HG02759 (cell line): ENCODE measurements around the gene NPAS3.
A peak's percentile ranks its signal among the peaks of the same experiment; 100 is the strongest.

Experiments used
- ATAC-seq: cut with Tn5 transposase; IDR thresholded peaks from one replicate; pipeline ENCODE4 v1.9.1; 2021; ENCODE audit warnings: mild to moderate bottlenecking, moderate library complexity; ENCODE audit not compliant: unreplicated experiment

The NPAS3 gene

DNA sequence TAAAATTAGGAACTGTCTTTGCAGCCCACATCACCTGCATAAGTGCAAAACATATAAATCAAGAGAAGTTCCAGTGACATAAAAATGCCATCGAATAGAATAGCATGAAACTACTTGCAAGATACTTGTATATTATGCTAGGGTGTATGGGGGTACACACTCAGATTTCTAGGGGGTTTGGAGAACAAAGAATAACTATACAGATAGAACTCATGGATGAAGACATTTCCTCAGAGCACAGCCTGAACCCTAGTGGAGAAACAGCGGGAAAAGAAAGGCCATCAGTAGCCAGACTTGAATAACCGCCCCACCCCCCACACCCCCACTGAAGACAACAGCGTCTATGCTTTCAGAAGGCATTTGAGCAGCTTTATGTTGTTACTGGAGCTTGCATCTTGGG, 425.8 kb downstream of the NPAS3 start:
- no peak for ATAC-seq

GRCh38 chr14:33369041-33369440, 430.4 kb downstream of the NPAS3 start:
- no peak for ATAC-seq

- ATAC-seq: peak; percentile 96
These were observed 431.3 kb downstream of the NPAS3 start for GRCh38 chr14:33369972-33370371.

DNA sequence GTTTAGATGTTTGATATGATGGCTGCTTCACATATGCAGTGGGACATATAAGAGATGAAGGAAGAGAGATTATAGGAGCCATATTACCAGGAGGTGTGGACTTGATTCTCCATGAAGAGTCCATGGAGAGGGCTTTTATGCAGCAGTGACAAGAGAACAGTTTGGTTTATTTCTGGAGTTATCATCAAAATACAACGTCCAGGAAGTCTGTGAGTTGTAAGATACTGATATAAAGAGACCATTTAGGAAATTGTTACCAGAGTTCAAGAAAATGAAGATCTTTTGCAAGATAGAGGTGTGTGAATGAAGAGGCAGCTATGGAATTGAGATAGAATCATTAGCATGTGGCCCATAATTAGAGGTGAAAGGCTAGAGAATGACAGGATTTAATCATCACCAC, 431.7 kb downstream of the NPAS3 start:
- ATAC-seq: peak; percentile 21

GRCh38 chr14:33375196-33375595, 436.5 kb downstream of the NPAS3 start:
- ATAC-seq: no peak

- no peak for ATAC-seq
These were observed 437.1 kb downstream of the NPAS3 start for GRCh38 chr14:33375786-33376185.

GRCh38 chr14:33376510-33376909, 437.8 kb downstream of the NPAS3 start:
- no peak for ATAC-seq

DNA sequence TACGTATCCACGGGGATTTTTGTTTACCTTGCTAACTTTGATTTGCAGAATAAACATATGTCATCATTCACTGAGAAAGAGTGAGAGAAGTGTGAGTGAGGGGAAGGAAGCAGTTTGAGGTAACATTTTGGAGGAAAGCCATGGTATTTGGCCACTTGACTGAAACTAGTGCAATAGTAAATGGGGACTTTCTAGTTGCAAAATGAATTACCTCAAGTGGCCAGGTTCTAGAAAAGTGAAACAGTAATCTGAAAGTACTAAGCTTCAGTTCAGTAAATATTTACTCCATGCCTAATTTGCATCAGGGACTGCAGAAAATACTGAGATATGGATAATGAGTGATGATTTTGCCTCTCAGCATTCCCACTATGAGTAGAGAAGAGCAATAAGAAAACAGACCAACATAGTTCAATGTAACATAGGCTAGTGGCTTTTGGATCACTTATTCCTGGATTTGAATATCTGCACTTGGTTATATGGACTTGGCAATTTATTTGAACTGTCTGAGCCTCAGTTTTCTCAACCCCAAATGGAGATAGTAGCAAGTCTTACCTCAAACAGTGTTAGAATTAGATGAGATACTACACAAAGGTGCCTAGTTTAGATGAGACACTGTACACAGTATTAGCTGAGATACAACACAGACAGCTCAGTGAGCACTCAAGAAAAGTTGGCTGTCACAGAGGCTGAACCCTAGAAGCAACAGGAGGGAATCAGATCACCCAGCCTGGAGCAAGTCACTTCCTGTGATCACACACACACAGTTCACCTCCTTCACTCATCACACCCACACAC, 439.1 kb downstream of the NPAS3 start:
- peak; percentile 86 for ATAC-seq

DNA sequence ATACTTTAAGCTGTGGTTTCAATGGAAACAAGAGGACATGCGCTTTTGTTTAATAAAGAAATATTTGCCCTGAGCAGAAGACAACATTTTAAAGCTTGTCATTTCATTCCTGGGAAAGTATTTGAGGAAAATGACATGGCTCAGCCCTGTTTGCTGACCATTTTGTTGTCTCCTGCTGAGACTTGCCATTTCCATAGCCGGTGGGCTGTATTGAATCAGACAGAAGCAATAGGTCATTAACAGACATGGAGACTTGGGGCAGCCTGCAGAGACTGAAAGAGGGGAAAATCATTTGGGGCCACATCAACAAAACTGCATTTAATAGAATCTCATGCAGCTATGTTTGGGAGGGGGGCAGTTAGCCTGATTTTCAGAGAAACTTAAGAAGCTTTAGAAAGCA, 443.0 kb downstream of the NPAS3 start:
- ATAC-seq: no peak

DNA sequence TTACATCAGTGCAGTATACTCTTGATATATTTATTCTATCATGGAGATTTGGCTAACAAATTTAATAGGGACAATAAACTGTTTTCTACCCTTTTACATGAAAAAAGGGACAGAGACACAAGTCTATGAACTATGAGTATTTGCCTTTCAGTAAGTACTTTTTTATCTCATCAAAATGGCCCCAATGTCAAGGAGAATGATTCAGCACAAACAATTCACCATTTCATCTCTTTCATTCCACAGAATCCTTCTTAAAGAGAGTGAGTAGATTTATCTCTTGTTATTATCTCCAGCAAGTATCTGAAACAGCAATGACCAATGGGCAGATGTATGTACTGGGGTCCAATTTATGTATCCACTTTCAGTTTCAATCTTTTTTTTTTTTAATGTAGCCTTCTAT, 447.5 kb downstream of the NPAS3 start:
- ATAC-seq: no peak

DNA sequence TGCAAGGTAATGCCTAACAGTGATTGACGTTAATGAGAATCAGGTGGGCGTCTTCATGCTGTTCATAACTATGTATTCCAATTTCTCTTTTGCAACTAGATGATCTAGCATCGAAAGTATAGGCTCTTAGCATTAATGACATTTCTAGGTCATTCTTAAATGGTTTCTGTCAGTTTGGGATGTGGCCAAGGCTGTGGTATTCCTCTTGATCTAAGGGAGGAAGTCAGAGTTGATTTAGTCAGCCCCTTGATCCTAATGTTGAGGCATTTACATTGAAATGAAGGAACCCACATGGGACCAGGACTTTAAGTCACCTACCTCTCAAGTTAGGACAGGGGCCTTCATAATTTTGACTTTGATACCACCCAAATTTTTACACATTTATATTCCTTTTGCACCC, 448.1 kb downstream of the NPAS3 start:
- no peak for ATAC-seq

DNA sequence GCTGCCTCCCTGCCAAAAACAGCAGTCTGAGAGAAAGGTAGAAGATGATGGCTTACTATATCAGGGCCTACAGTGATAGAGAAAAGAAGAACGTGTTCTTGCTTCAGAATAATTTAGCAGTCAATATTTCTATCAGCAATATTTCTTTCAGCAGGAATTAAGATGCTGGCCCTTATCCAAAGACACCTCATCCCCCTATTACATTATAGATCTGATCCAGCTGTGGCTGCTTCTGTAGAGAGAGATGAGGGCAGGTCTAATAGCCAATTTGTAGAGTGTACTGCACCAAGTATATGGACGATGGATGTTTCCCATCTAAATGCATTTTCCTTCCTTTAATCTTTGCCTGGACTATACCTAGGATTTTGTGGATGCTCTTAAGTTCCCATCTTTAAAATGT, 451.7 kb downstream of the NPAS3 start:
- ATAC-seq: no peak

GRCh38 chr14:33393231-33393894, 454.7 kb downstream of the NPAS3 start:
- ATAC-seq: no peak

DNA sequence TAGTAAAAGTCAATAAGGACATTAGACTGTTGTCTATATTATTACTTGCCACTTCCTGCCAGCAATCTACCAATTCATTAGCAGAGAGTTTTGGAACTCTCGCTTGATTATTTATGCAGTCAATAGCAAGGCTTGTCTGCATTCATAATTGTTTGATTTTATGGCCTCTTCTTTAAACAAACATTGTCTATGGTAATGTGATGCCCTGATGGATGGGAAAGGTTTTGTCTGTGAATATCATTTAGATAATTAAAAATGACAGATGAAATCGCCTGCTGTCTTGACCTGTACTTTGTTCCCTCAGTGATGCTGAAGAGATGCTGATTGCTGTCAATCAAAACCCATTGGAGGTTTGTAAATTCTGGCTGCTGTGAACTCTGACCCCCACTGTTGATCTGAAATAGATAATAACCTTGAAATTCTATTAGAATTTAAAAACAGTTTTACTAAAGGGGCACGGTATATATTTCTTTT, 455.3 kb downstream of the NPAS3 start:
- ATAC-seq: no peak

GRCh38 chr14:33401311-33401710, 462.6 kb downstream of the NPAS3 start:
- no peak for ATAC-seq

- ATAC-seq: no peak
These were observed 463.9 kb downstream of the NPAS3 start for GRCh38 chr14:33402604-33403003.

DNA sequence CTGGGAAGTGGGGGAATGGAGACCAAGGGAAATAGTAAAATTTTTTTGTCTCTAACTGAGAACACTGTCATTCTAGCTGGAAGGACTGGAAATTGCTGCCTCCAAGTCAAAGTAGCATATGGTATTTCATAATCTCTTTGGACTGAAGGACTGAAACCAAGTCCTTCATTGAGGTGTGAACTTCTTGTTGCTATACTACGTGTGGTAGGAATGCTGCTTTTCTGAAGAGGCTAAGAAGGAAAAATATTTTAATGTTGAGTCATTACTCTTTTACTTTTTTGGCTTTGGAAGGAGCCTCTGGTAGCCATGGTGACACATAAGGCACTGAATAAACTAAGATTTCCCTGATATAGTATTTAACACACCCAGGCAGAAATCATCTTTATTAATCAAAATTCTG, 465.4 kb downstream of the NPAS3 start:
- ATAC-seq: no peak

DNA sequence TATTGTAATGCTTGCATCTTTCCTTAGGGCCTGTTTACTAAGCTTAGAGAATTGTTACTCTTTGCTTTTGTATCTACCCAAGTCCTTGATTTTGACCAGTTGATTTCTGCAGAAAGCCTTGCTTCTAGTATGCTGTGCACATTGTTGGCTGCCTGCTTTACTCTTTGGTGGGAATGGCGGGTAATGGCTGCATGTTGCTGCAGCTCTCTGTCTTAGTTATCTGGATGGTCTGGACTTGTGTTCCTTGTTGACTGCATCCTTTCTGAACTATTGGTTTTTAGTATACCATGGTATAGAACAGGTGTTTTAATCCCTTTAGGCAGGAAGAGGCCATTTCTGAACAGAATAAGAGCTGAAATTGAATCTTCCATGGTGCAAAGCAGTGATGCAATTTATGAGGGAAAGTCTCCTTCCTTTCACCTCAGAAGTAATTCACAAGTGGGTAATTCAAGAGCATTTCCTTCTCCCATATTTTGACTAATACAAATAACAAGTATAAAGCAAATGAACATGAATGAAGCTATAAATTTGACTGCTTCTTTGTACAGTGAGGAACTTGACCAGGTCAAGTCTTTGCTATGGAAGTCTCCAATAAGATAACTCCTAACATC, 466.4 kb downstream of the NPAS3 start:
- no peak for ATAC-seq

- no peak for ATAC-seq
These were observed 468.1 kb downstream of the NPAS3 start for GRCh38 chr14:33406766-33407165.

DNA sequence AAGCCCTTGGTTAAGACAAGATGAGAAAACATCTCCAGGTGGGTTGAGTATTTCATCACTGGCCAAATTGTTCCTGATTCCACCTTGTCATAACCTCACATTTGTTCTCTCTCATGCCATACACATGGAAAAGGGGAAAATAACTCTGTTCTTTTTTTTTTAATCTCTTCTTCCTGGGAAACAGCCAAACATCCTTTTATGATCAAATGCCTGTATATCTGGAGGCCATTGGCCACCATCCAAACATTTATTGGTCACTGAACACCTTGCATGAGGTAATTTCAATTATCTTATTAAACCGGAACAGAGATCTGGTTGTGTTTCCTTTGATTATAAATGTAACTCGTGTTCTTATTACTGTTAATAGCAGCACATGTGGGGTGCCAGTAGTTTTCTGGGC, 469.6 kb downstream of the NPAS3 start:
- ATAC-seq: no peak

- ATAC-seq: no peak
These were observed 473.8 kb downstream of the NPAS3 start for GRCh38 chr14:33412450-33412849.

DNA sequence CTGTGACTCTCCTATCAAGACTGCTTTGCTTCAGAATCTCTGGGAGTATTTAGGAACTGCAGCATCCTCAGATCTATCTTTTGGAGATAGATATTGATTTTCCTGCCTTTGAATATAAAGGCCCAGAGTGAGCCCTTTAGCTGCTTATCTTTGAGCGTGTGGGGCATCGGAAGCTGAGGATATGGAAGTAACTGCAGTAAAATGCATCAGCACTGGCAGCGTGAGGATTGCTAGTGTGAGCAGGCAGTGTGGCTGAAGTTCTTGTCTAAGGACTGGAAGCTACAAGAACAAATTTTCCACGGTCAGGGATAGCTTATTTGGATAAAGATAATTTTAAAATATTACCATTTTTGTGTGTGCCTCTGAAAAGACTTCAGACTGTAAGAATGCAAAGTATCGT, 474.7 kb downstream of the NPAS3 start:
- ATAC-seq: no peak
